Measurements from ENCODE around the gene CYLD.

DNA sequence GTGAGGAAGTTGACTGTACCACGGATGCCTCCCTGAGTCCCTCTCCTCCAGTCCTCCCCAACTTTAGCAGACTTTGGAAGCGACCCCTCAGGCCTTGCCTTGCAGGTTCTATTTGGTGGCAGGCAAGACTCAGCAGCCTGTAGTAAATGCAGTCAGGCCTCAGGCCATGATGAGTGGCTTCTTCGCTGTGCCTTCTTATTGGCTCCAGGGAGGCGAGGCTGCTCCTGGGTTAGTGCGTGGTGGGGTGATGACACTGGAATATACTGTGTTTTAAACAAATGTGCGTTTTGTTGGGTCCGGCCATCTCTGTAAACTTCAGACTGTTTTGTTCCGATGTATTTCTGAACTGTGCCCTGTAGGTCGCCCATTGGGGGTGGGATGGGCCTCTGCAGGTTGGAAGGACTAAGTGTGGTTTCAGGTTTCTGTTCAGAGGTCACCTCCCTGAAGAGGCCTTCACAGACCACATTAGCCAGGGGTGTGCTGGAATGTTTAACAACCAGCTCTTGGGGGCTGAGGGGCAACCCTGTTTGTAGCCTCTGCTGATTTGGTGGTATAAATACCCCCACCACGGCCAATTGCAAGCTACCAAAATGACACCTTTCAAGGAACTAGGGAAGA, 62.5 kb downstream of the CYLD start:
- TF ChIP-seq, protein P1, sequence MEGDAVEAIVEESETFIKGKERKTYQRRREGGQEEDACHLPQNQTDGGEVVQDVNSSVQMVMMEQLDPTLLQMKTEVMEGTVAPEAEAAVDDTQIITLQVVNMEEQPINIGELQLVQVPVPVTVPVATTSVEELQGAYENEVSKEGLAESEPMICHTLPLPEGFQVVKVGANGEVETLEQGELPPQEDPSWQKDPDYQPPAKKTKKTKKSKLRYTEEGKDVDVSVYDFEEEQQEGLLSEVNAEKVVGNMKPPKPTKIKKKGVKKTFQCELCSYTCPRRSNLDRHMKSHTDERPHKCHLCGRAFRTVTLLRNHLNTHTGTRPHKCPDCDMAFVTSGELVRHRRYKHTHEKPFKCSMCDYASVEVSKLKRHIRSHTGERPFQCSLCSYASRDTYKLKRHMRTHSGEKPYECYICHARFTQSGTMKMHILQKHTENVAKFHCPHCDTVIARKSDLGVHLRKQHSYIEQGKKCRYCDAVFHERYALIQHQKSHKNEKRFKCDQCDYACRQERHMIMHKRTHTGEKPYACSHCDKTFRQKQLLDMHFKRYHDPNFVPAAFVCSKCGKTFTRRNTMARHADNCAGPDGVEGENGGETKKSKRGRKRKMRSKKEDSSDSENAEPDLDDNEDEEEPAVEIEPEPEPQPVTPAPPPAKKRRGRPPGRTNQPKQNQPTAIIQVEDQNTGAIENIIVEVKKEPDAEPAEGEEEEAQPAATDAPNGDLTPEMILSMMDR (IDR thresholded peaks at IDR 0.05) = no peak
- TF ChIP-seq POLR2AphosphoS5 (IDR thresholded peaks at IDR 0.05; ENCODE audit: low read depth, low read length) = no peak
- TF ChIP-seq, protein P2, sequence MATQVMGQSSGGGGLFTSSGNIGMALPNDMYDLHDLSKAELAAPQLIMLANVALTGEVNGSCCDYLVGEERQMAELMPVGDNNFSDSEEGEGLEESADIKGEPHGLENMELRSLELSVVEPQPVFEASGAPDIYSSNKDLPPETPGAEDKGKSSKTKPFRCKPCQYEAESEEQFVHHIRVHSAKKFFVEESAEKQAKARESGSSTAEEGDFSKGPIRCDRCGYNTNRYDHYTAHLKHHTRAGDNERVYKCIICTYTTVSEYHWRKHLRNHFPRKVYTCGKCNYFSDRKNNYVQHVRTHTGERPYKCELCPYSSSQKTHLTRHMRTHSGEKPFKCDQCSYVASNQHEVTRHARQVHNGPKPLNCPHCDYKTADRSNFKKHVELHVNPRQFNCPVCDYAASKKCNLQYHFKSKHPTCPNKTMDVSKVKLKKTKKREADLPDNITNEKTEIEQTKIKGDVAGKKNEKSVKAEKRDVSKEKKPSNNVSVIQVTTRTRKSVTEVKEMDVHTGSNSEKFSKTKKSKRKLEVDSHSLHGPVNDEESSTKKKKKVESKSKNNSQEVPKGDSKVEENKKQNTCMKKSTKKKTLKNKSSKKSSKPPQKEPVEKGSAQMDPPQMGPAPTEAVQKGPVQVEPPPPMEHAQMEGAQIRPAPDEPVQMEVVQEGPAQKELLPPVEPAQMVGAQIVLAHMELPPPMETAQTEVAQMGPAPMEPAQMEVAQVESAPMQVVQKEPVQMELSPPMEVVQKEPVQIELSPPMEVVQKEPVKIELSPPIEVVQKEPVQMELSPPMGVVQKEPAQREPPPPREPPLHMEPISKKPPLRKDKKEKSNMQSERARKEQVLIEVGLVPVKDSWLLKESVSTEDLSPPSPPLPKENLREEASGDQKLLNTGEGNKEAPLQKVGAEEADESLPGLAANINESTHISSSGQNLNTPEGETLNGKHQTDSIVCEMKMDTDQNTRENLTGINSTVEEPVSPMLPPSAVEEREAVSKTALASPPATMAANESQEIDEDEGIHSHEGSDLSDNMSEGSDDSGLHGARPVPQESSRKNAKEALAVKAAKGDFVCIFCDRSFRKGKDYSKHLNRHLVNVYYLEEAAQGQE (IDR thresholded peaks at IDR 0.05; ENCODE audit: insufficient read depth in 1 of 2, low read depth in 2 of 2, low read length in 1 of 2) = no peak

All from Panc1 (cell line).